ENCODE data around the gene DENND1A. TPM values are rescaled to one million over a fixed set of nuclear protein-coding genes. Genes with fewer than 3 reads are reported as not detected.

The DENND1A gene
- total RNA-seq, 4 donors from 2014 or later, result 17.6 to 33.8 (median 22.9) TPM

DNA sequence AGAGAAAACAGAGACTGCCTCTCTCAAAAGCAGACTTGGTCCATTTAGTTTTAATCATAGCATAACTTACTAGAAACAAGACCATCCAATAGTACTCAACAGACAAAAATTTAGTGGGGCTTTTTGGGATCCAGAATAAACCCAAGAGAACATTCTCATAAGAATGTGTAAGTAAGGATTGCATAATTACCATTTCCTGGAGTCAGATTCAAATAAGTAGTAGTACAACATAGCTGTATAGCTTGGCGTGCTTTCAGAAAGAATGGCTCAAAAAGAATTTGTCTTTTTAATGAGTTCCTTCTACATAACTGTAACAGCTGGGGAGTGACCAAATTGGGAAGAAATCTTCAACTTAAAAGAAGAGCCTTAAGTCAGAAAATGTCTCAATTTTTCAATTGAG is 145.4 kb downstream of the DENND1A start:
- TF ChIP-seq, protein P1, sequence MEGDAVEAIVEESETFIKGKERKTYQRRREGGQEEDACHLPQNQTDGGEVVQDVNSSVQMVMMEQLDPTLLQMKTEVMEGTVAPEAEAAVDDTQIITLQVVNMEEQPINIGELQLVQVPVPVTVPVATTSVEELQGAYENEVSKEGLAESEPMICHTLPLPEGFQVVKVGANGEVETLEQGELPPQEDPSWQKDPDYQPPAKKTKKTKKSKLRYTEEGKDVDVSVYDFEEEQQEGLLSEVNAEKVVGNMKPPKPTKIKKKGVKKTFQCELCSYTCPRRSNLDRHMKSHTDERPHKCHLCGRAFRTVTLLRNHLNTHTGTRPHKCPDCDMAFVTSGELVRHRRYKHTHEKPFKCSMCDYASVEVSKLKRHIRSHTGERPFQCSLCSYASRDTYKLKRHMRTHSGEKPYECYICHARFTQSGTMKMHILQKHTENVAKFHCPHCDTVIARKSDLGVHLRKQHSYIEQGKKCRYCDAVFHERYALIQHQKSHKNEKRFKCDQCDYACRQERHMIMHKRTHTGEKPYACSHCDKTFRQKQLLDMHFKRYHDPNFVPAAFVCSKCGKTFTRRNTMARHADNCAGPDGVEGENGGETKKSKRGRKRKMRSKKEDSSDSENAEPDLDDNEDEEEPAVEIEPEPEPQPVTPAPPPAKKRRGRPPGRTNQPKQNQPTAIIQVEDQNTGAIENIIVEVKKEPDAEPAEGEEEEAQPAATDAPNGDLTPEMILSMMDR (IDR thresholded peaks at IDR 0.05; ENCODE audit: low read depth), result no peak

DNA sequence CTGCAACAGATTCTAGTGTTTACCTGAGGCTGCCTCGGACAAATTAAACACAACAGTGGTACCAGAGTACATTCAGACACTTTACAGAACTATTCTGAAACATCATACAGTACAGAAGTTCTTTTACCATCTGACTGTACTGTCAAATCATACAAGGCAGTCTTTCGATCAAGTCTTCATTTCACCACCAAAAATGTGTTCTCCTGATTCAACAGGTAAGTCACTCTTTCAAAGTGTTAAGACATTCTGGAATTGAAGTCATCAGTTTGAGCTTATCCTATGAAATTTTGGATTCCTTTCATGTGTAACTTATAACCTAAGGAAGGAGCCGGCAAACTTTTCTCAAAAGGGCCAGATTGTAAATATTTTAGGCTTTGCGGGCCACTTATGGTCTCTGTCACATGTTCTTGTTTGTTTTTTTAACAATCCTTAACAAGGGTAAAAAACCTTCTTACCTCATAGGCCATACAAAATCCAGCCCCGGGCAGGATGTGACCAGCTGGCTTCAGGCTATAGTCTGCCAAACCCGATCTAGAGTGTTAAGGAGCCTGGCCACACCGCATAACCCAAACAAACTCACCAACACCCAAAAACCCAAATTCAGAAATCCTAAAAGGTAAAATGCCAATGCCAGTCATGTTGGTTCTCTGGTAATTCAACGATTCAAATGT is 151.6 kb downstream of the DENND1A start:
- TF ChIP-seq, protein P1 (IDR thresholded peaks at IDR 0.05; ENCODE audit: low read depth), result no peak

DNA sequence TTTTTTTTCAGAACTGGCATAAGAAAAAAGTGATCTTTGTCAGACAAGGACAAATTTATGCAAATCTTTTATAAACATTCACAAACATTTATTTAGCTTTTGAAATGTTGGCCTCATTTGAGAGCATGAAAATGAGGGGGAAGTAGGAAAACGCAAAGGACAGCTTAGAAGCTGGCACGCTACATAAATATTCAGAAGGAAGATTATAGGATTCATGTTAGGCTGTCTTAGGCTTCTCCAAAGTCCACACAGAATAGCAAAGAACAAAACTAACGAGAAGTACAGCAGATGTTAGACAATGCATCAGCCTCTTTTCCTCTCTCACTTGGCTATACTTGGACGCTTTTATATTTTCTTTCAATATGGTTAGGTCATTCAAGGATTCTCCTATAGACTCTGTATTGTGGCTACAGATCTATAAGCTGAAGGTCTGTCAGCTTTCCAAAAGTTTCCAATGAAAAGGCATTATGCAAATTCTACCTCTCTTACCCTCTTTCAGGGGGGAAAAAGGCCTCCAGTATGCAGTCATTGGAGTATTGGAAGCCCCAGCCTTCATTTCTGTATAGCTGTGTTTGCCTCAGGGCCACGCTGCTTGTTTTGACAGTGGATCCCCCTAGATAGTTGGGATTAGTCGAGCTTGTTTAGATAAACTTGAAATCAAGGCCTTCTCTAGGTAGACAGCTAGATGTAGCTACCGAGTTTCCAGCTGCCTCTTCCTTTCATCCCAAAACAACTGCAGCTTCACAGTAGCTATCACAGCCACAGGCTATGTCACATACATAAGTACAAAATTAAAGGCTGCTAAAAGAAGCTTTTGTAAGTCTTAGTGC is 153.0 kb downstream of the DENND1A start:
- TF ChIP-seq, protein P1 (IDR thresholded peaks at IDR 0.05; ENCODE audit: low read depth), result no peak

DNA sequence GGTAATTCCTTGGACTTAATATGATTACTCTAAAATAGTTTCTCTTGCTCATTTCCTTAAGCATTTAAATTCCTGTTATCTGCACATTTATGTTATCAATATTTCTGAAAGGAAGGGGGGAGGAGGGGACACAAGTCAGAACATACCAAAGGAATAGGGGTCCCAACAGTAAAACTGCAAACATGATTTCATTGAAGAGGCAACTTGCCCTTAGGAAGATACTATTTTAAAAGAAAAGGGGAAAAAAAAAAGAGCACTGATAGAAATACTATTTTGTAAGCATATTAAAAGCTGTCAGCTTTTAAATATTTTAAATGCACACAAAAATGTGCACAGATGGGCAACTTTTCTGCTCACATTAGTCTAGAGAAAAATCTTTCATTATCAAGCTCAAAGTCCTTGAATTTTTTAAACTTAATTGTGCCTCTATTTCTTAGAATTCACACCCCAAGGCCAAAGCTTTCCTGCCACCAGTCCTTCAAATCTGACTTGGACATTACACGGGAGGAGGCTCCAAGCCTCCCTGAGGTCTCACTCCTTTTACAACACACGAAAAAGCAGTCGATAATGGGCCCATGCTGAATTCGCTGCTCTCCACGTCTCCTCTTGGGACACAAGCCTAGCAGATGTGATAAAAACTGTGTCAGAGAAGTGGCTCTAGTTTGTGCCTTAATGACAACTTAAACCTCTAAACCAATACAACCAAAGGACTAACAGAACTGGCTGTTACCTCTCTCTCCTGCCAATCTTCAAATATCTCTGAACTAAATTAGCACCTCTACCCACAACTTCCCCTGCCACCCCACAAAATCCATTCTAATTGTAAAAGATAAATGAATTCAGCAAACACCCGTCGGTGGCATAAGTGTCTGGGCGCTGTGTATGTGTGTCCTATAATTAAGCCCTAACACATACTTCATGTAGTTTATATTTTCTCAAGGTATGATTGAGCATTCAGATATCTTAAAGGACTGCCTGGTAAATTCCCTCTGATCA is 154.3 kb downstream of the DENND1A start:
- TF ChIP-seq, protein P1 (IDR thresholded peaks at IDR 0.05; ENCODE audit: low read depth), result no peak

DNA sequence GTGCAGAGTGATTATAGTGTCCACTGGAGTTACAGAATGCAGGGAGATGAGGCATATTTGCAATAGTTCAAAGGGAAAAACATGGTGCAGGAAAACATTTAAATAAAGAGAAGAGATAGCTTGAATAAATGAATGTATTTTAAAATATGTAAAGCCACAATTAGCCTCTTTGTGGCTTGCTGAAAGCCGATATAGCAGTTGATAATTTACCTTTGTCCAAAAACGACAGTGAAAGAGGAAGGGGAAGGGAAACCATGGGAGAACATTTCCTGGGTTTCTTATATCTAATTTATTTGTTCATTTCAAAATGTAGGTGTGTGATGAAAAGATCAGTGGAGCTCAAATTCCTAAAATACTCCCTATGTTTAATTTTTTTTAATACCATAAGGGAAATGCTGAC is 156.1 kb downstream of the DENND1A start:
- TF ChIP-seq, protein P1 (IDR thresholded peaks at IDR 0.05; ENCODE audit: low read depth), result no peak

- TF ChIP-seq, protein P1 (IDR thresholded peaks at IDR 0.05; ENCODE audit: low read depth), result no peak
These were observed 157.0 kb downstream of the DENND1A start for GRCh38 chr9:123772967-123773366.

Measured in subcutaneous adipose tissue (tissue), 4 donors.